H1 (cell line): ENCODE results near the gene CLTCL1. TPM values are rescaled to one million over a fixed set of nuclear protein-coding genes. Genes with fewer than 3 reads are reported as not detected.
A peak's percentile ranks its signal among the peaks of the same experiment; 100 is the strongest.

Source experiments
- CTCF ChIA-PET: fragments of 300-600 bp; sonication (Branson Sonifier 250); formaldehyde crosslinking; loops from one replicate; lab custom pipeline; 2021; ENCODE audit not compliant: partially characterized antibody; lab: Charles Lee
- POLR2A ChIA-PET: fragments of 300-600 bp; sonication (Branson Sonifier 250); formaldehyde crosslinking; loops from one replicate; lab custom pipeline; 2021; ENCODE audit warnings: inconsistent platforms; ENCODE audit not compliant: partially characterized antibody; lab: Charles Lee
- DNase-seq, 2 experiments: peaks; one replicate each; pipeline versions ENCODE4 v3.0.0 to v3.0.0-alpha.2; 2010 to 2022; ENCODE audit warnings: low spot score in 2 of 2, low read depth in 1 of 2, mixed read lengths in 1 of 2
- FAIRE-seq: peaks from 2 replicates; lab custom pipeline; 2011; peaks lifted over from hg19 to GRCh38; lab: Jason Lieb, UNC
- H2AFZ ChIP-seq: 2 replicates; pipeline ENCODE4 v1.8.1; 2012; ENCODE audit warnings: low read length, inconsistent platforms
- H2AK5ac ChIP-seq: 2 replicates; pipeline ENCODE4 v1.6.1; 2013; ENCODE audit warnings: low read depth, low read length
- H2BK120ac ChIP-seq: replicated peaks from 2 replicates; pipeline ENCODE3; 2013; ENCODE audit warnings: low read depth, low read length, inconsistent platforms
- H2BK12ac ChIP-seq: 2 replicates; pipeline ENCODE4 v1.6.1; 2013; ENCODE audit warnings: low read depth, low read length
- H2BK15ac ChIP-seq: 2 replicates; pipeline ENCODE4 v1.6.1; 2013; ENCODE audit warnings: low read length
- H2BK20ac ChIP-seq: 2 replicates; pipeline ENCODE4 v1.6.1; 2013; ENCODE audit warnings: low read length
- H2BK5ac ChIP-seq: 2 replicates; pipeline ENCODE4 v1.6.1; 2013; ENCODE audit warnings: low read depth, low read length
- H3K14ac ChIP-seq: 2 replicates; pipeline ENCODE4 v1.6.1; 2013; ENCODE audit warnings: inconsistent platforms; ENCODE audit not compliant: insufficient read length
- H3K18ac ChIP-seq: 2 replicates; pipeline ENCODE4 v1.6.1; 2013; ENCODE audit warnings: low read length; ENCODE audit errors: extremely low read depth
- H3K23ac ChIP-seq: 2 replicates; pipeline ENCODE4 v1.6.1; 2013; ENCODE audit warnings: inconsistent platforms; ENCODE audit not compliant: insufficient read length
- H3K23me2 ChIP-seq: 2 replicates; pipeline ENCODE4 v1.6.1; 2013; ENCODE audit warnings: low read depth, low read length
- H3K27ac ChIP-seq: 2 replicates; pipeline ENCODE4 v1.6.1; 2011; ENCODE audit warnings: low read depth, low read length, inconsistent platforms
- H3K27me3 ChIP-seq, 4 experiments: replicated peaks in 1 of 4; 1 replicate in 1 of 4; 2 replicates in 3 of 4; pipeline versions ENCODE4 v1.6.1 to v1.8.1; 2011 to 2013; ENCODE audit warnings: low read length in 3 of 4, mild to moderate bottlenecking in 3 of 4, inconsistent platforms in 2 of 4, mixed read lengths in 2 of 4, moderate library complexity in 1 of 4; ENCODE audit not compliant: control insufficient read depth in 3 of 4, insufficient read depth in 3 of 4; ENCODE audit errors: extremely low read depth in 1 of 4
- H3K36me3 ChIP-seq, 4 experiments: 2 replicates each; pipeline versions ENCODE4 v1.6.1 to v1.8.1; 2011 to 2013; ENCODE audit warnings: mild to moderate bottlenecking in 4 of 4, low read length in 3 of 4, moderate library complexity in 2 of 4, control low read depth in 1 of 4, inconsistent platforms in 1 of 4; ENCODE audit not compliant: insufficient read depth in 4 of 4, control insufficient read depth in 2 of 4
- H3K4ac ChIP-seq: replicated peaks from 2 replicates; pipeline ENCODE3; 2013; ENCODE audit warnings: low read length, low read depth, mixed read lengths, inconsistent platforms; ENCODE audit not compliant: insufficient read length
- H3K4me1 ChIP-seq, 4 experiments: replicated peaks in 1 of 4; 1 replicate in 1 of 4; 2 replicates in 3 of 4; pipeline versions ENCODE4 v1.6.1 to v1.8.1; 2011 to 2013; ENCODE audit warnings: low read length in 3 of 4, inconsistent platforms in 2 of 4, mixed read lengths in 1 of 4; ENCODE audit not compliant: insufficient read depth in 4 of 4, control insufficient read depth in 3 of 4
- H3K4me2 ChIP-seq, 2 experiments: 2 replicates each; pipeline versions ENCODE4 v1.6.1 to v1.8.1; 2011 to 2013; ENCODE audit warnings: low read depth in 2 of 2, low read length in 2 of 2, control low read depth in 1 of 2, inconsistent platforms in 1 of 2, mild to moderate bottlenecking in 1 of 2; ENCODE audit not compliant: insufficient read depth in 1 of 2
- H3K4me3 ChIP-seq, 4 experiments: fragments of 200-600, 300-600 bp in 1 of 4; sonication (generic), shearing (Covaris generic), sonication (Bioruptor Twin) in 1 of 4; 2 replicates each; pipeline versions ENCODE4 v1.5.1 to v1.8.1; 2011 to 2016; ENCODE audit warnings: low read length in 4 of 4, low read depth in 3 of 4, control low read depth in 2 of 4, inconsistent platforms in 2 of 4, mild to moderate bottlenecking in 2 of 4, mixed read lengths in 1 of 4, moderate library complexity in 1 of 4; ENCODE audit not compliant: insufficient read depth in 2 of 4; ENCODE audit errors: extremely low read depth in 1 of 4
- H3K56ac ChIP-seq: replicated peaks from 2 replicates; pipeline ENCODE3; 2013; ENCODE audit warnings: low read depth, mild to moderate bottlenecking, mixed read lengths, low read length, inconsistent platforms; ENCODE audit not compliant: insufficient read length
- H3K79me1 ChIP-seq: 2 replicates; pipeline ENCODE4 v1.6.1; 2013; ENCODE audit warnings: low read depth, low read length, control low read depth
- H3K79me2 ChIP-seq, 2 experiments: 2 replicates each; pipeline versions ENCODE4 v1.6.1 to v1.8.1; 2012 to 2013; ENCODE audit warnings: low read length in 2 of 2, mild to moderate bottlenecking in 2 of 2, inconsistent platforms in 1 of 2; ENCODE audit not compliant: insufficient read depth in 2 of 2, control insufficient read depth in 1 of 2
- H3K9ac ChIP-seq, 4 experiments: replicated peaks in 1 of 4; 1 replicate in 1 of 4; 2 replicates in 3 of 4; pipeline versions ENCODE4 v1.6.1 to v1.8.1; 2011 to 2013; ENCODE audit warnings: low read depth in 3 of 4, low read length in 3 of 4, control low read depth in 2 of 4, mild to moderate bottlenecking in 2 of 4, moderate library complexity in 2 of 4, inconsistent platforms in 1 of 4; ENCODE audit errors: extremely low read depth in 1 of 4
- H3K9me3 ChIP-seq, 2 experiments: 2 replicates each; pipeline versions ENCODE4 v1.6.1 to v1.8.1; 2012 to 2013; ENCODE audit warnings: mild to moderate bottlenecking in 2 of 2, moderate library complexity in 2 of 2, control low read depth in 1 of 2, inconsistent platforms in 1 of 2, low read depth in 1 of 2, low read length in 1 of 2, mixed read lengths in 1 of 2; ENCODE audit not compliant: insufficient read depth in 2 of 2
- H4K20me1 ChIP-seq, 2 experiments: replicated peaks in 1 of 2; 2 replicates each; pipeline versions ENCODE3 to v1.8.1; 2011 to 2013; ENCODE audit warnings: inconsistent platforms in 2 of 2, low read length in 2 of 2, mild to moderate bottlenecking in 1 of 2; ENCODE audit not compliant: insufficient read depth in 2 of 2, control insufficient read depth in 1 of 2
- H4K5ac ChIP-seq: 2 replicates; pipeline ENCODE4 v1.6.1; 2013; ENCODE audit warnings: low read length, low read depth, mixed read lengths, inconsistent platforms; ENCODE audit not compliant: insufficient read length
- H4K8ac ChIP-seq: 2 replicates; pipeline ENCODE4 v1.8.0; 2013; ENCODE audit warnings: mild to moderate bottlenecking, moderate library complexity, low read length, inconsistent platforms; ENCODE audit not compliant: insufficient read depth; ENCODE audit errors: extremely low read depth
- H4K91ac ChIP-seq: replicated peaks from 2 replicates; pipeline ENCODE3; 2013; ENCODE audit warnings: low read length, mixed read lengths, inconsistent platforms; ENCODE audit not compliant: insufficient read length
- BACH1 ChIP-seq: IDR thresholded peaks from 2 replicates; pipeline ENCODE4 v1.6.1; 2012; ENCODE audit warnings: low read length, improper control_type of control experiment
- CBX5 ChIP-seq: fragments of 300-800, 300-1000 bp; sonication (generic); IDR thresholded peaks from 2 replicates; pipeline ENCODE4 v1.7.1; 2016; ENCODE audit warnings: antibody characterized with exemption, low read length, low read depth
- EZH2 ChIP-seq: fragments of 200-600 bp; sonication (generic); IDR thresholded peaks from 2 replicates; pipeline ENCODE4 v1.7.1; 2012; ENCODE audit warnings: low read depth, mild to moderate bottlenecking, moderate library complexity, low read length, inconsistent platforms; ENCODE audit not compliant: severe bottlenecking
- HDAC2 ChIP-seq, 2 experiments: fragments of 300-600 bp in 1 of 2; sonication (generic) in 1 of 2; IDR thresholded peaks; 2 replicates each; pipeline ENCODE4 v1.6.1; 2011 to 2012; ENCODE audit warnings: low read depth in 2 of 2, low read length in 2 of 2, mild to moderate bottlenecking in 2 of 2, moderate library complexity in 2 of 2, borderline replicate concordance in 1 of 2, inconsistent platforms in 1 of 2
- KDM1A ChIP-seq: fragments of 200-600, 300-600 bp; sonication (generic); IDR thresholded peaks from 2 replicates; pipeline ENCODE4 v1.7.1; 2016; ENCODE audit warnings: mild to moderate bottlenecking, low read length, borderline replicate concordance
- KDM4A ChIP-seq: IDR thresholded peaks from one replicate; pipeline ENCODE4 v1.7.1; 2012; ENCODE audit warnings: low read depth, mild to moderate bottlenecking, moderate library complexity, low read length, inconsistent platforms; ENCODE audit not compliant: severe bottlenecking
- KDM5A ChIP-seq: fragments of 200-600 bp; IDR thresholded peaks from 2 replicates; pipeline ENCODE4 v1.7.1; 2012; ENCODE audit warnings: mild to moderate bottlenecking, low read length, inconsistent platforms, mixed read lengths
- POLR2A ChIP-seq, 2 experiments: IDR thresholded peaks; 1 replicate in 1 of 2; 2 replicates in 1 of 2; pipeline ENCODE4 v1.6.1; 2011; ENCODE audit warnings: low read depth in 2 of 2, low read length in 2 of 2, mild to moderate bottlenecking in 2 of 2; ENCODE audit errors: control extremely low read depth in 1 of 2
- POLR2AphosphoS5 ChIP-seq: IDR thresholded peaks from 2 replicates; pipeline ENCODE4 v1.6.1; 2011; ENCODE audit warnings: low read depth, low read length
- RAD21 ChIP-seq, 2 experiments: IDR thresholded peaks in 1 of 2; conservative IDR thresholded peaks in 1 of 2; 2 replicates each; pipeline ENCODE4 v1.6.1; 2011; ENCODE audit warnings: low read depth in 2 of 2, low read length in 2 of 2, improper control_type of control experiment in 1 of 2, inconsistent platforms in 1 of 2, mild to moderate bottlenecking in 1 of 2, moderate library complexity in 1 of 2
- RXRA ChIP-seq: IDR thresholded peaks from 2 replicates; pipeline ENCODE4 v1.6.1; 2011; ENCODE audit warnings: low read depth, mild to moderate bottlenecking, low read length, moderate library complexity; ENCODE audit not compliant: insufficient read depth
- SIX5 ChIP-seq: IDR thresholded peaks from 2 replicates; pipeline ENCODE4 v1.6.1; 2011; ENCODE audit warnings: mild to moderate bottlenecking, low read depth, low read length
- YY1 ChIP-seq: IDR thresholded peaks from 2 replicates; pipeline ENCODE4 v1.6.1; 2011; ENCODE audit warnings: low read depth, mild to moderate bottlenecking, low read length
- WGBS, 2 experiments: shearing (Covaris generic) in 1 of 2; methylation state at CpG; one replicate each; pipeline versions ENCODE4 v1.1.6 to v1.1.7; 2013 to 2015; ENCODE audit warnings: low lambda C conversion rate in 2 of 2, mixed read lengths in 2 of 2, inconsistent platforms in 1 of 2, low coverage in 1 of 2, missing lambda C conversion rate in 1 of 2; ENCODE audit not compliant: insufficient replicate concordance in 2 of 2, insufficient coverage in 1 of 2, insufficient read length in 1 of 2; ENCODE audit errors: extremely low coverage in 1 of 2, missing lambda C conversion rate in 1 of 2; 5-methylcytosine and 5-hydroxymethylcytosine counted together
- polyA plus RNA-seq, 7 experiments: library from polyadenylated mRNA; depleted of rRNA in 3 of 7; stranded (reverse) in 5 of 7; unstranded in 2 of 7; fragments of >200 nt in 5 of 7; fragments of 200-250 nt in 2 of 7; gene quantifications; 1 replicate in 5 of 7; 2 replicates in 1 of 7; 4 replicates in 1 of 7; pipeline versions ENCODE4 v1.2.1 to v1.2.3, GENCODE V29; 2011 to 2013; ENCODE audit warnings: missing spikeins in 2 of 7, mixed read lengths in 2 of 7
- total RNA-seq: library from RNA; stranded (reverse); fragmentation: NEBNext Ultra II Directional; extraction: Animal tissue kit (Norgen Biotek cat#: 25700); gene quantifications from 2 replicates; pipeline ENCODE4 v1.2.1, GENCODE V29; 2021

The CLTCL1 gene
- total and polyA plus RNA-seq, 2 of the 8 experiments (the other 6 are each of a cell fraction or from before 2014, with no cell fraction given), result 12.4 to 17.0 TPM

GRCh38 chr22:19285831-19286230, 5.7 kb downstream of the CLTCL1 start:
- H3K36me3 ChIP-seq, result no peaks in the 10 kb centered on the region
- peaks cover 4% of the 10 kb centered on the region; the same call in 1 of the 2 replicates for H3K79me1 ChIP-seq
- H4K20me1 ChIP-seq, result no peaks in the 10 kb centered on the region
- no peak overlapping the region for H2AK5ac ChIP-seq
- peak overlapping the region; percentile 51; the same call in 1 of the 2 replicates for H3K27ac ChIP-seq
- no peak overlapping the region for H4K91ac ChIP-seq
- H2BK20ac ChIP-seq, result no peak overlapping the region
- H2BK120ac ChIP-seq, result no peak overlapping the region
- peaks cover 0 to 5% (median 1%) of the 10 kb centered on the region in 4 experiments; a peak in 3 of 7 replicates for H3K27me3 ChIP-seq
- DNase-seq, result no peak
- H2BK5ac ChIP-seq, result no peak overlapping the region
- H3K4ac ChIP-seq, result no peak overlapping the region
- no peak overlapping the region for H3K23ac ChIP-seq
- no peak overlapping the region for H2AFZ ChIP-seq
- H3K4me2 ChIP-seq, result peak overlapping the region; percentile 37 to 64
- 0 out of 2 replicates have a peak overlapping the region, but pooled peaks have one; percentile 0 for H2BK12ac ChIP-seq
- H3K9me3 ChIP-seq, result no peaks in the 10 kb centered on the region
- H3K9ac ChIP-seq, result no peak overlapping the region; a peak in 2 of 7 replicates
- H3K14ac ChIP-seq, result no peak overlapping the region
- WGBS, 2 experiments, result 40% methylated on average over 1 of the region's 1 CpG; no CpG with 5 or more reads in 1 of the 2 experiments
- no peak overlapping the region for H3K56ac ChIP-seq
- peak overlapping the region in 3 of 4 experiments; percentile 2 to 23 (median 10); a peak in 4 of 8 replicates for H3K4me3 ChIP-seq
- H2BK15ac ChIP-seq, result 0 out of 2 replicates have a peak overlapping the region, but pooled peaks have one; percentile 1
- H3K79me2 ChIP-seq, result peaks cover 3 to 9% of the 10 kb centered on the region in 2 experiments; a peak in 2 of 4 replicates
- CTCF ChIA-PET, result interaction anchor here (0.7 to 3.5 kb wide), 7 partner anchors 10 to 189 kb away, joined by 3 to 11 read pairs (median 3); partner anchors contain the start of gene SLC25A1
- peaks cover 6 to 26% (median 19%) of the 10 kb centered on the region in 4 experiments; a peak in 6 of 7 replicates for H3K4me1 ChIP-seq
- H4K8ac ChIP-seq, result no peak overlapping the region
- peaks cover 3% of the 10 kb centered on the region for H3K23me2 ChIP-seq
- no peak for FAIRE-seq
- no peak overlapping the region; the same call in 1 of the 2 replicates for H3K18ac ChIP-seq
- H4K5ac ChIP-seq, result peak overlapping the region; percentile 60
- POLR2A ChIA-PET, result interaction anchor here (0.6 to 1.7 kb wide), 3 partner anchors 34 to 137 kb away, joined by 3 to 6 read pairs (median 4); no protein-coding TSS in a partner anchor
- no peak for TF ChIP-seq KDM1A
- TF ChIP-seq EZH2, result no peak
- TF ChIP-seq YY1, result no peak
- TF ChIP-seq CBX5, result no peak
- TF ChIP-seq POLR2A (IDR thresholded peaks at IDR 0.05; ENCODE audit: control extremely low read depth in 1 of 2, low read depth in 2 of 2, low read length in 2 of 2), result no peak
- no peak for TF ChIP-seq HDAC2 (IDR thresholded peaks at IDR 0.05; ENCODE audit: borderline replicate concordance in 1 of 2, low read depth in 2 of 2, low read length in 2 of 2)
- TF ChIP-seq SIX5, result no peak
- TF ChIP-seq RAD21 (IDR thresholded peaks at IDR 0.05 in 1 of 2, conservative IDR thresholded peaks at IDR 0.05 in 1 of 2; ENCODE audit: low read depth in 2 of 2, low read length in 2 of 2), result no peak
- no peak for TF ChIP-seq KDM5A
- TF ChIP-seq BACH1, result no peak
- no peak for TF ChIP-seq KDM4A
- TF ChIP-seq POLR2AphosphoS5, result no peak
- no peak for TF ChIP-seq RXRA
